DND-41 (cell line): ENCODE data around the gene DNAJA2.

Source experiments
- ATAC-seq: fragments of 200-7000 bp; cut with Tn5 transposase; 3 replicates; pipeline ENCODE4 v1.9.1; 2021; ENCODE audit warnings: low read depth; ENCODE audit not compliant: insufficient read depth
- DNase-seq: peaks from one replicate; pipeline ENCODE4 v3.0.0-alpha.2; 2020
- H2AFZ ChIP-seq: 2 replicates; pipeline ENCODE4 v1.6.0; 2012; ENCODE audit warnings: low read depth, low read length
- H3K27ac ChIP-seq: 2 replicates; pipeline ENCODE4 v1.5.1; 2012; ENCODE audit warnings: low read length, inconsistent platforms
- H3K27me3 ChIP-seq: fragments of 200-600 bp; sonication (generic); 2 replicates; pipeline ENCODE4 v1.6.0; 2012; ENCODE audit warnings: low read length, mild to moderate bottlenecking, inconsistent platforms; ENCODE audit not compliant: insufficient read depth, poor library complexity
- H3K36me3 ChIP-seq: 2 replicates; pipeline ENCODE4 v1.5.1; 2012; ENCODE audit warnings: low read length, inconsistent platforms; ENCODE audit not compliant: insufficient read depth
- H3K4me1 ChIP-seq: 2 replicates; pipeline ENCODE4 v1.5.1; 2012; ENCODE audit warnings: mild to moderate bottlenecking, low read length; ENCODE audit not compliant: insufficient read depth
- H3K4me2 ChIP-seq: 2 replicates; pipeline ENCODE4 v1.6.0; 2012; ENCODE audit warnings: mild to moderate bottlenecking, moderate library complexity, low read length, inconsistent platforms; ENCODE audit not compliant: insufficient read depth
- H3K4me3 ChIP-seq, 2 experiments: fragments of 200-600 bp in 1 of 2; shearing (Covaris generic) in 1 of 2; 2 replicates each; pipeline ENCODE4 v1.5.1; 2012 to 2016; ENCODE audit warnings: inconsistent platforms in 2 of 2, low read length in 2 of 2, mild to moderate bottlenecking in 2 of 2, low read depth in 1 of 2, moderate library complexity in 1 of 2
- H3K79me2 ChIP-seq: 2 replicates; pipeline ENCODE4 v1.6.0; 2012; ENCODE audit warnings: low read length, inconsistent platforms; ENCODE audit not compliant: insufficient read depth
- H3K9ac ChIP-seq: 2 replicates; pipeline ENCODE4 v1.6.0; 2012; ENCODE audit warnings: low read depth, mild to moderate bottlenecking, inconsistent platforms, low read length, moderate library complexity
- H3K9me3 ChIP-seq: 2 replicates; pipeline ENCODE4 v1.5.1; 2012; ENCODE audit warnings: low read length, moderate library complexity, mild to moderate bottlenecking, inconsistent platforms; ENCODE audit not compliant: insufficient read depth, severe bottlenecking
- H4K20me1 ChIP-seq: 2 replicates; pipeline ENCODE4 v1.6.0; 2012; ENCODE audit warnings: low read length; ENCODE audit not compliant: insufficient read depth
- EZH2 ChIP-seq: IDR thresholded peaks from 3 replicates; pipeline ENCODE4 v1.6.1; 2012; ENCODE audit warnings: borderline replicate concordance, low read depth, mild to moderate bottlenecking, moderate library complexity, low read length, inconsistent platforms; ENCODE audit not compliant: severe bottlenecking
- TF ChIP-seq, protein P1 (sequence below): IDR thresholded peaks from 2 replicates; pipeline ENCODE4 v1.5.1; 2012; ENCODE audit warnings: borderline replicate concordance, low read length, moderate library complexity, mild to moderate bottlenecking; ENCODE audit not compliant: poor library complexity, severe bottlenecking; ENCODE audit errors: extremely low read depth

DNAJA2 gene

DNA sequence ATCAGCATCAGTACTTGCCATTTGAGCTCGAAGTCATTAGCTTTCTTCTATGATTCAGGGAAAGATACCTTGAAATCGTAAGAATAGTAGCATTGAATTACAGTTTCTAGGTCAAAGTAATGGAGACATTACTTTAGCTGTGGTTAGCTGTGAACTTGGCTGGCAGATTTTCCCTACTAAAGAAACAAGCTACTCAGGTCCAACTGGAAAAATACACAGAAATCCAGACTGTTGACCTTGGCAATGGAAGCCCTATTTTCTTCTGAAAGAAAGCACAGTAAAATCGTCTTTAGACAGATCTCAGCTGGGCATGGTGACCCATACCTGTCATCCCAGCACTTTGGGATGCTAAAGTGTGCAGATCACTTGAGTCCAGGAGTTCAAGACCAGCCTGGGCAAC, 13.4 kb upstream of the DNAJA2 start:
- no peak overlapping the region for H2AFZ ChIP-seq
- no peaks in the 10 kb centered on the region for H3K36me3 ChIP-seq
- H3K79me2 ChIP-seq = no peaks in the 10 kb centered on the region
- peaks cover 4% of the 10 kb centered on the region for H3K9me3 ChIP-seq
- DNase-seq (no peak), ATAC-seq (no peak)
- H3K4me2 ChIP-seq = no peak overlapping the region
- H3K4me3 ChIP-seq = no peak overlapping the region
- TF ChIP-seq, protein P1, sequence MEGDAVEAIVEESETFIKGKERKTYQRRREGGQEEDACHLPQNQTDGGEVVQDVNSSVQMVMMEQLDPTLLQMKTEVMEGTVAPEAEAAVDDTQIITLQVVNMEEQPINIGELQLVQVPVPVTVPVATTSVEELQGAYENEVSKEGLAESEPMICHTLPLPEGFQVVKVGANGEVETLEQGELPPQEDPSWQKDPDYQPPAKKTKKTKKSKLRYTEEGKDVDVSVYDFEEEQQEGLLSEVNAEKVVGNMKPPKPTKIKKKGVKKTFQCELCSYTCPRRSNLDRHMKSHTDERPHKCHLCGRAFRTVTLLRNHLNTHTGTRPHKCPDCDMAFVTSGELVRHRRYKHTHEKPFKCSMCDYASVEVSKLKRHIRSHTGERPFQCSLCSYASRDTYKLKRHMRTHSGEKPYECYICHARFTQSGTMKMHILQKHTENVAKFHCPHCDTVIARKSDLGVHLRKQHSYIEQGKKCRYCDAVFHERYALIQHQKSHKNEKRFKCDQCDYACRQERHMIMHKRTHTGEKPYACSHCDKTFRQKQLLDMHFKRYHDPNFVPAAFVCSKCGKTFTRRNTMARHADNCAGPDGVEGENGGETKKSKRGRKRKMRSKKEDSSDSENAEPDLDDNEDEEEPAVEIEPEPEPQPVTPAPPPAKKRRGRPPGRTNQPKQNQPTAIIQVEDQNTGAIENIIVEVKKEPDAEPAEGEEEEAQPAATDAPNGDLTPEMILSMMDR = no peak
- no peak for TF ChIP-seq EZH2
- H4K20me1 ChIP-seq = no peaks in the 10 kb centered on the region
- H3K27ac ChIP-seq = no peak overlapping the region
- no peak overlapping the region for H3K9ac ChIP-seq
- no peaks in the 10 kb centered on the region for H3K27me3 ChIP-seq
- no peaks in the 10 kb centered on the region for H3K4me1 ChIP-seq

DNA sequence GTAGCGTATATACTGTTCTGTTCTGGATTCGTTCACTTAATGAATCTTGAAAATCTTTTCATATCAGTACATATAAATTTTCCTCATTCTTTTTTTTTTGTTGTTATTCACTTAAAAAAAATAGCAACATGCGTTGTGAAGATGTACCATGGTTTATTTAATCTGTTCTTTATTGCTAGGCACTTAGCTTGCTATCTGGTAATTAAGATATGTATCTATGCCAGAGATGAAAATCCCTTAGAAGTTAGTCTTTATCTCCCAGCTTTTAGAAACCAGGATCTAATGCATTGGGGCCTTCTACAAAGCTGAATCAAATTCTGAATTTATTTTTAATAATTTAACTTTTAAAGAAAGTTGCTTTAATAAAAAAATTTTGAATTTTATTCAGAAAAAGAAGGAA, 13.0 kb upstream of the DNAJA2 start:
- Histone ChIP-seq H3K4me1 (no peaks in the 10 kb centered on the region), H3K27me3 (no peaks in the 10 kb centered on the region), H3K9me3 (no peaks in the 10 kb centered on the region), H4K20me1 (no peaks in the 10 kb centered on the region), H3K9ac (no peak overlapping the region), H3K4me3 (no peak overlapping the region), H3K79me2 (no peaks in the 10 kb centered on the region), H2AFZ (no peak overlapping the region), H3K36me3 (no peaks in the 10 kb centered on the region), H3K4me2 (no peak overlapping the region), H3K27ac (no peak overlapping the region)
- TF ChIP-seq, protein P1 = no peak
- no peak for TF ChIP-seq EZH2
- no peak for ATAC-seq
- no peak for DNase-seq

DNA sequence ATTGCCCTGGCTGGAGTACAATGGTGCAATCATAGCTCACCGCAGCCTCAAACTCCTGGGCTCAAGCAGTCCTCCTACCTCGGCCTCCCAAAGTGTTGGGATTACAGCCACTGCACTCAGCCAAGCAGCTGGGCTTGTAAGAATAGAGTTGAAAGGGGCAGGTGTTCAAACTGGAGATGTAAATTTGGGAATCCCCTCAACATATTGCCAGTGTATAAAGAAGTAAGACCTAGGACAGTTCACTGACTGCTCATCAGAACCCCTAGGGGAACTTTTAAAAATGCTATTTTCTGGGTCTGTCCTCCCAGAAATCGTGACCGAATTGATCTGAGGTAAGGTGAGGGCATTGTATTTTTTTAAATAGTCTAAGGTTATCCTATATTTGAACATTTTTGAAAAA, 8.9 kb upstream of the DNAJA2 start:
- H3K79me2 ChIP-seq = no peaks in the 10 kb centered on the region
- no peak for TF ChIP-seq EZH2
- DNase-seq (no peak), ATAC-seq (no peak)
- H4K20me1 ChIP-seq = no peaks in the 10 kb centered on the region
- H2AFZ ChIP-seq = no peak overlapping the region
- H3K9me3 ChIP-seq = no peaks in the 10 kb centered on the region
- H3K4me2 ChIP-seq = no peak overlapping the region
- H3K4me1 ChIP-seq = no peaks in the 10 kb centered on the region
- H3K27me3 ChIP-seq = no peaks in the 10 kb centered on the region
- no peak overlapping the region for H3K9ac ChIP-seq
- H3K4me3 ChIP-seq = no peak overlapping the region
- no peak overlapping the region for H3K27ac ChIP-seq
- H3K36me3 ChIP-seq = no peaks in the 10 kb centered on the region

DNA sequence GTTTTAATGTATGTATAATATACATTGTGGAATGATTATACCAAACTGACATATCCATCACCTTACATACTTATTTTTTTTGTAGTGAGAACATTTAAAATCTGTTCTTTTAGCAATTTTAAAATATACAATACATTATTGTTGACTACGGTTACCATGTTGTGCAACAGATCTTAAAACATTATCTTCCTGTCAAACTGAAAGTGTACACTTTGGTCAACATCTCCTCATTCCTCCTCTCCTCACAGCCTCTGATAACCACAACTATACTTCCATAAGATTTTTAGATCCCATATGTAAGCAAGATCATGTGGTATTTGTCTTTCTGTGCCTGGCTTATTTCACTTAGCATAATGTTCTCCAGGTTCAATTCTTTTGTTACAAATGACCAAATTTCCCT, 7.5 kb upstream of the DNAJA2 start:
- no peaks in the 10 kb centered on the region for H3K79me2 ChIP-seq
- no peak overlapping the region for H3K4me3 ChIP-seq
- no peak for ATAC-seq
- H3K27me3 ChIP-seq = no peaks in the 10 kb centered on the region
- H2AFZ ChIP-seq = no peak overlapping the region
- no peak for DNase-seq
- TF ChIP-seq, protein P1 = no peak
- no peak for TF ChIP-seq EZH2
- H3K27ac ChIP-seq = no peak overlapping the region
- no peaks in the 10 kb centered on the region for H3K36me3 ChIP-seq
- H3K9ac ChIP-seq = no peak overlapping the region
- no peak overlapping the region for H3K4me2 ChIP-seq
- no peaks in the 10 kb centered on the region for H3K9me3 ChIP-seq
- H3K4me1 ChIP-seq = no peaks in the 10 kb centered on the region
- H4K20me1 ChIP-seq = no peaks in the 10 kb centered on the region
